Urothelium cell line (cell line): ENCODE measurements around the gene GALNT15.

Experiments used
- DNase-seq: peaks from one replicate; pipeline ENCODE4 v3.0.0; 2011; ENCODE audit warnings: low spot score, mixed read lengths
- FAIRE-seq: peaks from 2 replicates; lab custom pipeline; 2011; peaks lifted over from hg19 to GRCh38; lab: Jason Lieb, UNC

The GALNT15 gene

GRCh38 chr3:16279010-16279801 is 104.7 kb downstream of the GALNT15 start:
- DNase-seq (no peak), FAIRE-seq (no peak)

DNA sequence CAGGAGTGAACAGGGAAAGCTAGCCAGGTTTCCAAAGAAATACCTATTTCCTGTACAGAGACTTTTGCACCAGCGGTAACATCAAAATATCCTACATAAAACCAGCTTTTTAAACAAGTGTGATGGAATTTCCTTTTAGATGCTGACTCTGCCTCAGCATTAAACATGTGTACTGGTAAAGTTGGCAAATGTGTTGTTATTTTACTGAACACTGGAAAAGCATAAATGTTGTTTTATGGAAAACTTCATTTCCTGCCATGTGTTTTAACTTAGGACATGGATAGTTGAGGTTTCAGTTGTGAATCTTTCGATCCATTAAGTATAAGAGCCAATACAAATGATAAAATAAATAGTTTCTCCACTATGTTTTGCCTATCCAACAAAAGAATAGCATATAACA is 106.2 kb downstream of the GALNT15 start:
- DNase-seq (no peak), FAIRE-seq (no peak)
